ENCODE results near the gene TREM1. TPM values are rescaled to one million over a fixed set of nuclear protein-coding genes. Genes with fewer than 3 reads are reported as not detected.

TREM1 gene
- total RNA-seq, 1 donor from 2014 or later: not detected

Other genes starting within 250 kb of the TREM1 start
- under 0.01 and 0.13 TPM in 2 replicates for gene UNC5CL, start 247.5 kb downstream of the TREM1 start, total RNA-seq
- not detected in 2 replicates for gene TSPO2, start 244.2 kb downstream of the TREM1 start, total RNA-seq
- gene APOBEC2, start 233.5 kb downstream of the TREM1 start, total RNA-seq: not detected in 2 replicates
- gene OARD1, start 214.3 kb downstream of the TREM1 start, total RNA-seq: 6.7 and 7.6 TPM in 2 replicates
- 12.6 and 20.7 TPM in 2 replicates for gene NFYA, start 213.7 kb downstream of the TREM1 start, total RNA-seq
- not detected in 2 replicates for gene TREML1, start 132.3 kb downstream of the TREM1 start, total RNA-seq
- not detected in 2 replicates for gene TREM2, start 123.6 kb downstream of the TREM1 start, total RNA-seq
- gene TREML2, start 85.5 kb downstream of the TREM1 start, total RNA-seq: not detected in 2 replicates
- not detected in 2 replicates for gene TREML4, start 58.3 kb downstream of the TREM1 start, total RNA-seq
- not detected in 2 replicates for gene NCR2, start 48.9 kb upstream of the TREM1 start, total RNA-seq